Stomach (tissue), 9 donors: ENCODE data around the gene PRAME. TPM values are rescaled to one million over a fixed set of nuclear protein-coding genes. Genes with fewer than 3 reads are reported as not detected.

Source experiments
- DNase-seq, 2 donors: peaks; one replicate each; pipeline versions ENCODE4 v3.0.0 to v3.0.0-alpha.2; 2013 to 2019
- H3K27ac ChIP-seq, 5 donors: fragments of 200-600 bp in 4 of 5; sonication (generic) in 4 of 5; one replicate each; pipeline ENCODE4 v1.5.1; 2013 to 2019; ENCODE audit warnings: mild to moderate bottlenecking in 1 of 5, moderate library complexity in 1 of 5
- H3K27me3 ChIP-seq, 3 donors: fragments of 200-600 bp; sonication (generic); one replicate each; pipeline ENCODE4 v1.5.1; 2017 to 2019; ENCODE audit warnings: mixed run types in 1 of 3
- H3K36me3 ChIP-seq, 4 donors: fragments of 200-600 bp; sonication (generic); 1 replicate in 3 of 4; 2 replicates in 1 of 4; pipeline ENCODE4 v1.5.1; 2016 to 2019
- H3K4me1 ChIP-seq, 4 donors: fragments of 200-600 bp; sonication (generic); one replicate each; pipeline ENCODE4 v1.5.1; 2016 to 2019
- H3K4me3 ChIP-seq, 4 donors: fragments of 200-600 bp; sonication (generic) in 3 of 4; one replicate each; pipeline ENCODE4 v1.5.1; 2016 to 2019; ENCODE audit warnings: mild to moderate bottlenecking in 1 of 4
- H3K9me3 ChIP-seq, 4 donors: fragments of 200-600 bp; sonication (generic); one replicate each; pipeline ENCODE4 v1.5.1; 2016 to 2019
- EP300 ChIP-seq: sonication (generic); formaldehyde crosslinking; IDR thresholded peaks from one replicate; pipeline ENCODE4 v1.6.1; 2017; ENCODE audit warnings: antibody characterized with exemption
- POLR2A ChIP-seq, 4 donors: fragments of 450-650 bp; IDR thresholded peaks; one replicate each; pipeline ENCODE4 v1.6.1; 2016; ENCODE audit warnings: antibody characterized with exemption in 4 of 4, control low read depth in 2 of 4, mild to moderate bottlenecking in 1 of 4, moderate library complexity in 1 of 4
- POLR2AphosphoS5 ChIP-seq, 3 donors: sonication (generic); formaldehyde crosslinking; IDR thresholded peaks; one replicate each; pipeline ENCODE4 v1.6.1; 2016; ENCODE audit warnings: antibody characterized with exemption in 3 of 3
- WGBS, 5 donors: extraction: QIAGEN DNeasy Blood & Tissue Kit in 3 of 5; methylation state at CpG; one replicate each; pipeline versions ENCODE4 v1.1.5 to v1.1.7; 2013 to 2018; 5-methylcytosine and 5-hydroxymethylcytosine counted together
- intact Hi-C: fragments of 100-400 bp; cut with DNase I; formaldehyde crosslinking; loops from one replicate; pipeline ENCODE4 v1.15.1; 2023; ENCODE audit warnings: low total_unique reads
- polyA plus RNA-seq, 3 donors: library from polyadenylated mRNA; stranded (reverse); fragments of 200-250 nt; gene quantifications; one replicate each; pipeline ENCODE4 v1.2.3, GENCODE V29; 2013
- total RNA-seq, 5 donors: library from RNA; depleted of rRNA; stranded (reverse); fragments of >200 nt; gene quantifications; one replicate each; pipeline versions ENCODE4 v1.1.0 to v1.2.3, GENCODE V29; 2014 to 2016
- TF ChIP-seq, protein P1 (sequence below), 7 experiments: fragments of 450-650 bp in 4 of 7; fragments of 200-600 bp in 3 of 7; sonication (generic) in 3 of 7; IDR thresholded peaks; one replicate each; pipeline ENCODE4 v1.5.1; 2016 to 2019; ENCODE audit warnings: antibody characterized with exemption in 7 of 7, control low read depth in 2 of 7, mild to moderate bottlenecking in 1 of 7
- donor health status: healthy with polysubstance abuse.
- donor health status: Bipolar disorder and iron deficiency.
- donor health status: healthy.

Gene PRAME
- total and polyA plus RNA-seq, 8 donors = not detected

DNA sequence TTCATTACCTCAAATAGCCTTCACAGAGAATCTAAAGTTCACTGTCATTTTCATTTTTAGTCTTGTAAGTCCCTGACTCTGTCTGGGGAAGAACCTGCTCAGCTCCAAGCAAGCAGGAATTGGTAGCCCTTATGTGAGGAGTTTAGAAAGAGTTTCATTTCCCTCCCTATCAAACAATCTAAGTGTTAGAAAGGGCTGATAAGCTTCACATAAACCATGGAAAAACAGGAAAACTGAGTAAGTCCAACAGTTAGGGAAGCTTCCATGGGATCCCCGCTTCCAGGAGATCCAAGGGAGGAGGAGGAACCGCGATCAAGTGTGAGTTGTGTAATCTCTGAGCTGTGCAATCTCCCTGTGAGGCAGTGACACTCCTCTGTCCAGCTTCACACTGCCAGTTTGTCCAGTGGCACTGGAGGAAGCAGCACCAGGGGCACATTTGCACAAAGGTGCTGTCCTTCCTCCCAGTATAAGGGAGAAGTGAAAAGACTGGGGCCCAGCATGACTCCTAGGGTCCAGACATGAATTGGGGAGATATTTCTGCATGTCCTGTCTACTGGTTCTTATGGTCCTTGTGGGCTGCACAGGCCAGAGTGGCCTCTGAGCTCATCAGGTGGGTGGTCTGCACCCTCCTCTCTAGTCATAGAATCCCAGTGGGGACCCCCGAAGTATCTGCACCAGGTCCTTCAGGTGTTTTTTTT lies 4.3 kb downstream of the PRAME start:
- Histone ChIP-seq H3K27ac (no peak overlapping the region), H3K27me3 (no peaks in the 10 kb centered on the region), H3K9me3 (no peaks in the 10 kb centered on the region), H3K36me3 (no peaks in the 10 kb centered on the region), H3K4me3 (no peak overlapping the region), H3K4me1 (no peaks in the 10 kb centered on the region)
- no peak for DNase-seq
- intact Hi-C loops = no loop called here
- TF ChIP-seq, protein P1, sequence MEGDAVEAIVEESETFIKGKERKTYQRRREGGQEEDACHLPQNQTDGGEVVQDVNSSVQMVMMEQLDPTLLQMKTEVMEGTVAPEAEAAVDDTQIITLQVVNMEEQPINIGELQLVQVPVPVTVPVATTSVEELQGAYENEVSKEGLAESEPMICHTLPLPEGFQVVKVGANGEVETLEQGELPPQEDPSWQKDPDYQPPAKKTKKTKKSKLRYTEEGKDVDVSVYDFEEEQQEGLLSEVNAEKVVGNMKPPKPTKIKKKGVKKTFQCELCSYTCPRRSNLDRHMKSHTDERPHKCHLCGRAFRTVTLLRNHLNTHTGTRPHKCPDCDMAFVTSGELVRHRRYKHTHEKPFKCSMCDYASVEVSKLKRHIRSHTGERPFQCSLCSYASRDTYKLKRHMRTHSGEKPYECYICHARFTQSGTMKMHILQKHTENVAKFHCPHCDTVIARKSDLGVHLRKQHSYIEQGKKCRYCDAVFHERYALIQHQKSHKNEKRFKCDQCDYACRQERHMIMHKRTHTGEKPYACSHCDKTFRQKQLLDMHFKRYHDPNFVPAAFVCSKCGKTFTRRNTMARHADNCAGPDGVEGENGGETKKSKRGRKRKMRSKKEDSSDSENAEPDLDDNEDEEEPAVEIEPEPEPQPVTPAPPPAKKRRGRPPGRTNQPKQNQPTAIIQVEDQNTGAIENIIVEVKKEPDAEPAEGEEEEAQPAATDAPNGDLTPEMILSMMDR (IDR thresholded peaks at IDR 0.05) = no peak
- TF ChIP-seq EP300 (no peak), POLR2A (IDR thresholded peaks at IDR 0.05) (no peak), POLR2AphosphoS5 (IDR thresholded peaks at IDR 0.05) (no peak)
- 81 to 91% (median 86%) methylated on average over 4 of the region's 4 CpGs for WGBS, 5 donors

DNA sequence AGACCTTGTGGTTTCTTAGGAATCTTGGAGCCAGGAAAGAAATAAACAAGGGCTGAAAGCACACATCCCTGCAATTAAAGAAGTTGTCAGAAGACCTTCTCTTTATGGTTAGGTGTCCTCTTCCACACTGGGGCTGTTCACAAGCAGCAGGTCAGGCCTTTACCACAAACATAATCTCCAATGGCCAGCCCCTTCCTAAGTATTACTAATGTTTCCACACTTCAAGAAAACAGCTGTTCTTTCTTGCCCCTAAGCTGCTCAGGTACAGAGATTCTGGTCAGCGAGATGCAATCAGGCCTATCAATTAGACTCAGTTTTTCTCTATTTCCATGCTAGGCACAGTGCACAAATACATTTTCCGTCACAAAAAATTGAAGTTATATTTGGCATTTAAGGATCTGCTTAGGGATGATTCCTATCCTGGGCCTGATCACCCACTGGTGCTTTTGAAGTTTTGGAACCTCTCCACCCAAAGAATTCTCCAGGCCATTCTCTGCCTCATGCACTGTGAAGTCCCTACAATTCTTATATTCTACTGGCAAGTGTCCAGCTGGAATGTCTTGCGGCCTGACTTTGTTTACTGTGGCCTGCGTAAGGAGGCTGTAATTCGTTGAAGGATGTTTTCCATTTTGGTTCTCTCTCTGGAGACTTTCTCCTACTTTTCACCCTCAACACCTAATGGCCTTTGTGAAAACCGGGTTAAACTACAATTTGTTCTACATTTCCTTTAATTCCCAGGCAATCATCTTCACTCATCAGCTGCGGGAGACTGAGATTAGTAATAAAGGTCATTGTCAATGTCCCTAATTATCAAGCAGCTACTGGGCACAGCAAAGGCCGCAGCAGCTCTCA lies 5.1 kb downstream of the PRAME start:
- TF ChIP-seq, protein P1 (IDR thresholded peaks at IDR 0.05) = no peak
- TF ChIP-seq POLR2A (IDR thresholded peaks at IDR 0.05) = no peak
- no peak for TF ChIP-seq POLR2AphosphoS5 (IDR thresholded peaks at IDR 0.05)
- TF ChIP-seq EP300 = no peak
- intact Hi-C loops = no loop called here
- 50 to 55% (median 53%) methylated on average over 8 of the region's 8 CpGs for WGBS, 5 donors
- Histone ChIP-seq H3K36me3 (no peaks in the 10 kb centered on the region), H3K27me3 (no peaks in the 10 kb centered on the region), H3K27ac (no peak overlapping the region), H3K4me3 (no peak overlapping the region), H3K9me3 (no peaks in the 10 kb centered on the region), H3K4me1 (no peaks in the 10 kb centered on the region)
- peak in 1 of 2 donors; percentile 10 for DNase-seq

DNA sequence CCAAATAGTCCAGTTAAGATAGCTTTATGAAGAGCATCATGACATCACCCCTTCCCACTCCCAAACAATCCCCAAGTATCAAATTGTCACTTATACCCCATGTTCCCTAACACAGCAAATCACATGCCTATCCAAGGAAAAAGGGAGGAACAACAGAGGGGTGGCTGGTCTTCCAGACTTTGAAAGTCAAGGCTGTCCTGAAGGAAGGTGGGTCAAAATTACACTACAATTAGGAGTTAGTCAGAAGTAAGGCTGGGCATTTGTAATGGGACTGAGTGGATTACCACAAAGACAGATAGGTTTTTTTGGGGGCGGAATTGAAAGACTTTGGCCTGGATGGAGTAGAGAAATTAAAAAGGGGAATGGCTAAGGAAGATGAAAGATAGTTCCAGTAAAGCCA lies 5.9 kb downstream of the PRAME start:
- Histone ChIP-seq H3K27ac (no peak overlapping the region), H3K4me1 (no peaks in the 10 kb centered on the region), H3K36me3 (no peaks in the 10 kb centered on the region), H3K27me3 (peaks cover 0 to under 1% (median 0%) of the 10 kb centered on the region in 3 donors), H3K4me3 (no peak overlapping the region), H3K9me3 (no peaks in the 10 kb centered on the region)
- 74 to 91% (median 84%) methylated on average over 1 of the region's 1 CpG for WGBS, 5 donors
- no peak for DNase-seq
- intact Hi-C loops = no loop called here
- TF ChIP-seq POLR2A (IDR thresholded peaks at IDR 0.05) (no peak), POLR2AphosphoS5 (IDR thresholded peaks at IDR 0.05) (no peak), EP300 (no peak)
- TF ChIP-seq, protein P1 (IDR thresholded peaks at IDR 0.05) = no peak

DNA sequence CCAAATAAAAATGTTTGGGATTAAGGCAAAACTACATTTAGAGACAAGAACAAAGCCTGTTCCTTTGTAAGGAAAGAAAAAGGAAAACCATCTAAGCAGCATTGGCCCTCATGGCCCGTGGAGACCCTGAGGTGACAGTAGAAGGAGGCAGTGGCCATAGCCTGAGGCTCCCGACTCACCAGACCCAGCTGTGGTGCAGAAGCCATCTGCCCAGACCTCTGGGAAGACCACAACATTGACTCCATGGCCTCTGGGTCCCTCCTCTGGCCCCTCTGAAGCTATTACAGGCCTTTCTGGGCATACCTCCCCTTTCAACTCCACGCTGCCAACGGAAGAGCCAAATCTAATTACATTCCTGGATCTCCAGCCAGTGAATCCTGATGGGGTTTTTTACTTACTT lies 6.4 kb downstream of the PRAME start:
- WGBS, 5 donors = 56 to 68% (median 62%) methylated on average over 4 of the region's 4 CpGs
- TF ChIP-seq POLR2A (IDR thresholded peaks at IDR 0.05) (no peak), POLR2AphosphoS5 (IDR thresholded peaks at IDR 0.05) (no peak), EP300 (no peak)
- TF ChIP-seq, protein P1 (IDR thresholded peaks at IDR 0.05) = no peak
- no peak overlapping the region for H3K27ac ChIP-seq
- peak in 1 of 2 donors; percentile 9 for DNase-seq
- no peaks in the 10 kb centered on the region for H3K36me3 ChIP-seq
- no peaks in the 10 kb centered on the region for H3K4me1 ChIP-seq
- H3K27me3 ChIP-seq = peaks cover 0 to 4% (median 0%) of the 10 kb centered on the region in 3 donors
- intact Hi-C loops = no loop called here
- no peaks in the 10 kb centered on the region for H3K9me3 ChIP-seq
- H3K4me3 ChIP-seq = no peak overlapping the region
